CD4-positive, alpha-beta T cell treated with Interleukin-6 for 4 hours (primary cell): Measurements from ENCODE around the gene GPR25.
A peak's percentile ranks its signal among the peaks of the same experiment; 100 is the strongest.
"Not testable (repeated sequence)": the region's sequence is repeated elsewhere in the genome, so short reads cannot be mapped to it uniquely, and the experiment has no call there.

Experiments used
- DNase-seq: peaks from one replicate; pipeline ENCODE4 v3.0.0-alpha.2; 2020; ENCODE audit warnings: mixed read lengths

Gene GPR25

DNA sequence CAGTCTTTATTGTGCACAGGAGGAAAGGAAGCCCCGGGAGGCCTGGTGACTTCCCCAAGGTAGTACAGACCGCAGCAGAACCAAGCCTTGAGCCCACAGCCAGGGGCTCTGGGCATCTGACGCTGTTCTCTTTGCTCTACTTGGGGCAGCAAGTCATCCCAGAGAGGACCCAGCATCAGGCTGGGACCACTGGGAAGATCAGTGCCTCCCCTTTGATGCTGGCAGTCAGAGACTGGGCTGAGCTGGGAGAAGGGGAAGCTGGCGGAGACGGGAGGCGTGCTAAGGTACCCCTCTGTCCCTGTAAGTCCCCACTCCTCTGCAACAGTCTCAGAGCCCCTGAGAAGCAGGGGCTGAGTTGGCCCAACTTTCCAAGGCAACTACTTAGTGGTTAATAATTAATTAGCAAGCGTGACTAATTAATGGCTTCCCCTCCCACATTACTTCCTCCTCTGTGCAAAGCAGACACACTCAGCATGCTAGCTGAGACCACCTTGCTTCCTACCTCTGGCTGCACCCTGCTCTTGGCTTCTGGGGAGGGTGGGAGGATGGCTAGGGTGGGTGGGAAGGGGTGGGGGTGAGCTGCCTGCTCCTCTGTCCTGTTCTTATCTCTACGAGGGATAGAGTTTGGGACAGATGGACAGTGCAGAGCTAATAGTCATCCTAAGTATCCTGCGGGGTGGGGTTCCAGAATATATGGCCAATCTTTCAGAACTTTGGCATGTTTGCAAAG is 23.2 kb downstream of the GPR25 start:
- no peak for DNase-seq

DNA sequence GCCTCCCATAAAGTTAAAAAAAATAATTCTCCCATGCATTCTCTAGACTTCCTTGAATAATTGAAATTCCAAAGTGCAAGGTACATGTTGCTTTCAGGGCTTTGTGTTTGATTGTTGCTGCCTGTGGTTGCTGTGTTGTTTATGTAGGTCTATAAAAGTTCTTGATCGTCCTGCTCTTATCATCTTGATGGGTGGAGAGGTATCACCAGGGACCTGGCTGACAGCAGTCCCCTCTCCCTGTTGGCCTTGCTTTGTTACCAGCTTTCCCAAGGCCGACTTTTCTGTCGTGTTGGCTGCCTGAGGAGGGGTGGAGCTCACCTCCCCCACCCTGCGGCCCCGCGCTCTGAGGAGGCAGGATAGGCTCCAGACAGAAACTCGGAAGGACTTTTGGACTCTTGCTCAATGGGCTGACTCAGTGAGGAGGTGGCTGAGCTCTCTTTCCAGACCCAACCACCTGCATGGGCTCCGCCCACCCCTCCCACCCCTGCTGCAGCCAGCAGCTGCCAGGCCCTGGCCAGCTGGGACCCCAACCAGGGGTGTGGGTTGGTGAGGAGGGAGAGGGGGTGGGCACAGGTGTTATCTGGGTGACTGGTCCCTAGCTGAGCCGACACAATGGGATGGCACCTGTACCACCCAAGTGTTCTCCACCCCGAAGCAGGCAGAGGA is 23.9 kb downstream of the GPR25 start:
- no peak for DNase-seq

DNA sequence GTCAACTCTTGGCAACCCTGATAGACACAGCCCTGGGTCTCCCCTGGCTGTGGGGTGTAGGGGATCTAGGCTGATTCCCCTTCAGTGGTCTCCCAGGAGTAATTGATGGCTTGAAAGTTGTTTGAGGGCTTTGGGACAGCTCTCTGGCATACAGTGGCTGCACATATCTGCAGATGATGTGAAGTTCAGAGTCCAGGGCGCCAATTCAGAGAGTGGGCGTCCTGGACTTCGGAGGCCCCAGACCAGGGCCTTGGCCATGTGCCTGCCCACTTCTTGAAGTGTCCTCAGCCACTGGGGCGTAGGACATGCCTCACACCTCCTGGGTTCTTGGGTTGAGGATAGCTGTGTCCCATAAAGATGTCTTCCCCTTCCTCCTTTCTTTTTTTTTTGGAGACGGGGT is 24.5 kb downstream of the GPR25 start:
- no peak for DNase-seq

DNA sequence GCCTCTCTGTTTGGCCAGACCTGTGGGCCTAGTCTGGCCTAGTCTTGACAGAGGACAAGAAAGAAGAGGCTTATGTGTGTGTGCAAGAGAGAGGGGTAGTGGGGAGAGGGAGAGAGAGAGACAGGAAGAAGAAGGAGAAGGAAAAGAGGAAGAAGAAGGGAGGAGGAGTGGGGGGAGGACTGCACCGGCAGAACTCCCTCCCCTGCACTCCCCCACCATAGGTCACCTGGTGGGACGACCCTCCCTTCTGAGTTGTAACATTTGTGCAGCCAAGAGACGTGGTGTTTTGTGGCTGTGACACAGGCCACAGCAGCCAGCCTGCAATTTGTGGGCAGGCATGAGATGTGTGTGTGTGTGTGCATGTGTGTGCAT is 26.2 kb downstream of the GPR25 start:
- no peak for DNase-seq

DNA sequence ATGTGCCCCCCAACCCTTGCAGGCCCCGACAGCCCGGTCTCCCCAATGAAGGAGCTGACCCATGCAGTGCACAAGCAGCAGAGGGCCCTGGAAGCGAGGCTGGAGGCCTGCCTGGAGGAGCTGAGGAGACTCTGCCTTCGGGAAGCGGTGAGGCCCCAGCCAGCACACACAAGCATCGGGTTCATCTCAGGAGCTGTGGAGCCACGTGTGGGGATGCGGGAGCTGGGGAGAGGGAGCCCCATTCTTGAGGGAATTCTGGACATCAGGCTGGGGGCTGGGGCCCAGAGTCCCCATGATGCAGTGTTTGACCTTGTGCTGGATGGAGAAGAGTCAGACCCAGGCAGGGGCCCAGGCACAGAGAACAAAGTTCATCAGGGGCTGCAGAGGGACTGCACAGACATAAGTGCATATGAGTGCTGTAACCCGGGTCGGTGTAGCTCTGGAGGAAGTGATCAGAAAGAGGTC is 26.7 kb downstream of the GPR25 start:
- no peak for DNase-seq

DNA sequence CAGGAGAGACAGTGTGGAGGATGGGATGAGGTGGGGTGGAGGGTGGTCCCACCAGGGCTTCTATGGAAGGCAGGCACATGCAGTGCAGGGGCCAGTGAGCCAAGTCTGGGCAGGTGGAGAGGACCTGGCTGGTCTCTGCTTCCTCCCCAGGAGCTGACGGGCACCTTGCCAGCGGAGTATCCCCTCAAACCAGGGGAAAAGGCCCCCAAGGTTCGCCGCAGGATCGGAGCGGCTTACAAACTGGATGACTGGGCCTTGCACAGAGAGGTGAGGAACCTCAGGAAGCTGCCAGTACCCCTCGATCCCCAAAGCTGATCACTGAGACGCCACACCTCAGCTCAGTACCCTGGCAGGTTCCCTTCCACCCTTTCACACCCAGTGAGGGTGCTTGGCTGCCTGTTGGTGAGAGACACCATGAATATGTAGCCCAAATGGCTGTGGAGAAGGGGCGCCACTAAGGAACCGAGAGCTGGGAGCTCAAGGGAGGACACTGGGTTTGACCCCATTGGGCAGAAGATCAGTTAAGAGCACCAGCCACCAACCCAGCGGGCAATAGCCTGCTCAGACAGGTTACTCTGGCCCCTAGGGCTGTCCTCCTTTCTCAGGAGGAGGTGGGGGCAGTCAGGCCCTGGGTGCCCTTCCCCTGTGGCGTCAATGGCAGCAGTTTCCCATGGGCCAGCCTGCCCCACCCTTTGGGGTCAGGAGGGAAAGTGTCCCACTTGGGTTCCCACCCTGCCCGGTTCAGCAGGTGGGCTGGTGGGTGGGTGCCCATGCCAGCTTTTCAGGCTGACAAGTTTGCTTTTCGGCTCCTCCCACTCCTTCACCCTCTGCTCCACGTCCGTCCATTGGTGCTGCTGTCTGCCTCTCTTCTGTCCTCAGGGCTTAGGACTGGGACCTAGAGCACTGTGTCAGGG is 27.4 kb downstream of the GPR25 start:
- DNase-seq: no peak

DNA sequence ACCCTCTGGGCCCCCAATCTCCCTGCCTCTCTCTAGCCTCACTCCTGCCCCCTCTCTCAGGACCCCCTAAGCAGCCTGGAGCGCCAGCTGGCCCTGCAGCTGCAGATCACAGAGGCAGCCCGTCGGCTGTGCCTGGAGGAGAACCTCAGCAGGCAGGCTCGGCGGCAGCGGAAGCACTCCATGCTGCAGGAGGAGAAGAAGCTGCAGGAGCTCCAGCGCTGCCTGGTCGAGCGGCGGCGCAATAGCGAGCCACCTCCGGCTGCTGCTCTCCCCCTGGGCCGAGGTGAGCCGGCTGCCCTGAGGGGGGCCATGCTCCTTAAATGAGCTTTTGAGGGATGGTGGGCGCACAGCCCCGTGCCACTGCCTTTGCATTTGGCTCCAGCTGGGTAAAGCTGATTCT is 28.1 kb downstream of the GPR25 start:
- DNase-seq: no peak

DNA sequence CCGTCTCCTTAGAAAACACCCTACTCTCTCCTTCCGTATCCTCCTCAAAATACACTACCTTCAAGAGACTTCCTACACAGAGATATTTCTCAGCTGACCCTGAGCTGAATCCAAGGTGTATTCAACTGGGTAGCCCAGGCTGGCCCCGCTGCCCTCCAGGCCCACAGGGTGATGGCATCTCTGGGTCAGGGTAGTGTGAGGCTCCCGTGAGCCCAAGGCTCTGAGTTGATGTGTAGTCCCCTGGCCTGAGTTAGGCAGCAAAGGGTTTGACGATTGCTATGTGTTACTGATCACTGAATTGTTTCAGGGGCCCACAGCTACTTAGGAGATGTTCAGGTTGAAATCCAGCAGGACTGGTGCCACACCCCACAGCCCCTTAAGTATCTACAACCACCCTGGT is 28.6 kb downstream of the GPR25 start:
- DNase-seq: no peak

DNA sequence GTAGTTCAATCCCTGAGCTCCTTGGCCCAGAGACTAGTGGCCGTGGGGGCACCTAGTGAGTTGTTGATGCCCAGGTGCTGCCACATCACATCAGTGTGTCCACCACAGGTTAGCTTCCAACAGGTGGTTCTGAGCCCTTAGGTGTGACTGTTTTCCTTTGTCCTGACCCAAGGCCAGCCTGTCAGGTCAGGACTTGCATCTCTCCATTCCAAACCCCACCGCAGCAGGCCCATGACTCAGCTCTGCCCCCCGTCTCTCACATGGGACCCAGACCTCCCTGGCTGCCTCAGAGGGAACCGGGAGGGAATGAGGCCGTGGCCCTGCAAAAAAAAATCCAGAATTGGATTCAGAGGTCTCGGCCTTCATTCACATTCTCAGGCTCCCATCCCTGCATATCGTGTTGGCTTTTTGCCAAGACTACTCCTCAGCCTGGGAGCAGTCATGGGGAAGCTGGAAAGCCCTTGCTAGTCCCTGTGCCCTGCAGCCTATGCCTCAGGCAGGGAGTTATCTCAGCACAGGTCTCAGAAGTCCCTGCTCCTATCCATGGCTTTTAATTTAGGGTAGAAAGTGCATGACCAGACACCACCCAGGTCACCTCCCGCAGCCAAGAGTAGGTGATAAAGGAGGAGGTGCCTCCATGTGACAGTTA is 29.1 kb downstream of the GPR25 start:
- DNase-seq: no peak

DNA sequence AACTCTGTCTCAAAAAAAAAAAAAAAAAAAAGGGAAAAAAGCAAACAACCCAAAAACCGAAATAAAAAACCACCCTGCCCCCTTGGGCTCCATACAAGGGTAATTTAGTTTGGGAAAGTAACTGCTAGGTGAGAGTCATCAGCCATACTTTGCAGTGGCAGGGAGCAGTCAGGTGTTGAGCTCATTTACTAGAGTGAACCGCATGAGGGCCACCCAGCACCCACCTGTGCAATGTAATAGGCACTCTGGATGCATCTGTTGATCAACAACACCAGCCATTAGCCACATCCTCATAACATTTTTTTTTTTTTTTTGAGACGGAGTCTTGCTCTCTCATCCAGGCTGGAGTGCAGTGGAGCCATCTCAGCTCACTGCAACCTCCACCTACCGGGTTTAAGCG is 31.0 kb downstream of the GPR25 start:
- peak; percentile 35 for DNase-seq

DNA sequence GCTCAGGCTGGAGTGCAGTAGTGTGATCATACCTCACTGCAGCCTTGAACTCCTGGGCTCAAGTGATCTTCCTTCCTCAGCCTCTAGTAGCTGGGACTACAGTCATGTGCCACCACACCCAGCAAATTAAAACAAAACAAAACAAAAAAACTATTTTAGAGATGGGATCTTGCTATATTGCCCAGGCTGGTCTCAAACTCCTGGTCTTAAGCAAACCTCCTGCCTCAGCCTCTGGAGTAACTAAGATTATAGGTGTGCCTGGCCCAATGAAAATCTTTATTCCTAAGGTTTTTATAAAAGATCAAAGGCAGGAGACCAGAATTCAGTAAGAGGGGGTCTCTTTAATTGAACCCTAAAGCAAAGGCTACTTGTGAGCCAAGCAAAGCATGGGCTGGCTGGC is 32.0 kb downstream of the GPR25 start:
- DNase-seq: no peak

DNA sequence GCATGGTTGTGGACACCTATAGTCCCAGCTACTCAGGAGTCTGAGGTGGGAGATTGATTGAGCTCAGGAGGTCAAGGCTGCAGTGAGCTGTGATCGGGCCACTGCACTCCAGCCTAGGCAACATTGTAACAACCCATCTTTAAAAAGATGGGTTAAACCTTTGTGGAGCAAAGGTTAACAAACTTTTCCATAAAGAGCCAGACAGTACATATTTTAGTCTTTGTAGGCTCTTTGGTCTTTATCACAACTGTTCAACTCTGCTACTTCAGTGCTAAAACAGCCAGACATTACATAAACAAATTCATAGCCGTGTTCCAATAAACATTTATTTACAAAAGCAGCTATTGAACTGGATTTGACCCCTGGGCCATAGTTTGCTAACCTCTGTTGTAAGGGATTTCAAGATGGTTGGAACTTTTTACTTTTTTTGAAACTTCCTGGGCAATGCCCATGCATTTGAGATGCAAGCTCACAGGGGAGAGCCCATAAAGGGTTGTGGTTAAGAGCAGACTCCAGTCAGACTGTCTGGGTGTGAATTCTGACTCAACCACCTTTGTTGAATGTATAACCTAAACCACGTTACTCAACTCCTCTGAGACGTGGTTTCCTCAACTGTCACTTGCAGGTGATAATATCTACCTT is 32.8 kb downstream of the GPR25 start:
- DNase-seq: peak; percentile 56

DNA sequence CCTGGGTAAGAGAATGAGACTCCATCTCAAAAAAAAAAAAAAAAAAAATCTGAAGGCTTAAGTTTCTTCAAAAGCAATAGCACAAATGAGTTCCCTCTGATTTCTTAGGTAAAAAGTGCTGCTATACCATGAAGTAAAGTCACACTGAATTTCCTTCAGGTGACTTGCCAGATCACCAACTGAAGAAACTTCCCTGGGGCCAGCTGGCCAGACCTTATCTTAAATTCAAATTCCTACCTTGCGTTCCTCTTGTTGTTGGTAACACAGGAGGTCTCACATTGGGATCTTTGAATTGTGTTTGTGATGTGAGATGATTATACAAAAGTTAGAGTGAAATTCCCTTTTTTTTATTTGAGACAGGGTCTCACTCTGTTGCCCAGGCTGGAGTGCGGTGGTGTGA is 33.7 kb downstream of the GPR25 start:
- DNase-seq: no peak

DNA sequence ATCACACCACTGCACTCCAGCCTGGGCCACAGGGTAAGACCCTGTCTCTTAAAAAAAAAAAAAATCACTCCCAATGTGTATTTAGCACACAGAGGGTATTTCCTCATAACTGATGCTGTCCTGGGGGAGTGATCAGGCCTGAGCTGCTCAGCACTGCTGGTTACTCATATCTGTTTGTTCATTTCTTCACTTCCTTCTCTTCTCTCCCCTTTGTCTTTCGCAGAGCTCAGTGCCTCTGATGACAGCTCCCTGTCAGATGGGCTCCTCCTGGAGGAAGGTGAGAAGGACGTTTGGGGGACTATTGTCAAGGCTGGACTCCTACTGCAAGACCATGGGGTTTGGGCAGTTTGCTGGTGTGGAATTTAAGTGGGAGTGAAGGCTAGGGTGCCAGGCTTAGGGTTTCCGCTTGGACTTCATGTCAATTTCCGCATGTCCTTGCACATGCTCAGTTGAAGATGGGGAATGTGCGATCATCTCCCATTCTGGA is 34.9 kb downstream of the GPR25 start:
- DNase-seq: no peak

DNA sequence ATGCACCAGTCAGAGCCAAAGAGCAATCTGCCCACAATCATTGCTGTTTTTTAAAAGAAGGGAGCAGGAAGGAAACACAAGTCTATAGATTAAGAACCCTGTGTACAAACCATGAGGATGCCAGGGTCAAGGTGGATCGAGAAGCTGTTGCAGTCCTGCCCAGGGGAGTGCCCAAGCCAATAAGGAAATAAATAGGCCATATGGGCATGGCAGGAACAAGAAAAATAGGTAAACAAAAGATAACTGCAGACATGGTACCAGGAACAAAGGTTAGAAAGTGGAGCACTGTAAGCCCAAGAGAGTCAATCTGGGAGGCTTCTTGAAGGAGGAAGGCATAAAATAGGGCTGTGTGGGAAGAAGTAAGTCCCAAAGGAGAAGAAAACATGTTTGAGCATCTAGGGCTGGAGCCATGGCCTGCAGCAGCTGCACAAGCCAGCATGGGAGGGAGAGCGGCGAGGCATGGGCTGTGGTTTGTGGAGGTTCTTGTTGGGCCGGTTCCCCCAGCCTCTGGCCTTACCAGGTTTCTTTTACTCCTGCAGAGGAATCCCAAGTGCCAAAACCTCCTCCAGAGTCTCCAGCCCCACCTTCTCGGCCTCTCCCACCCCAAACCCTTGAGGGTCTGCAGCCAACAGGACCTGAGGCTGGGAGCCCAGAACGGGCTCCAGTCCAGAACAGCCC is 35.5 kb downstream of the GPR25 start:
- no peak for DNase-seq

DNA sequence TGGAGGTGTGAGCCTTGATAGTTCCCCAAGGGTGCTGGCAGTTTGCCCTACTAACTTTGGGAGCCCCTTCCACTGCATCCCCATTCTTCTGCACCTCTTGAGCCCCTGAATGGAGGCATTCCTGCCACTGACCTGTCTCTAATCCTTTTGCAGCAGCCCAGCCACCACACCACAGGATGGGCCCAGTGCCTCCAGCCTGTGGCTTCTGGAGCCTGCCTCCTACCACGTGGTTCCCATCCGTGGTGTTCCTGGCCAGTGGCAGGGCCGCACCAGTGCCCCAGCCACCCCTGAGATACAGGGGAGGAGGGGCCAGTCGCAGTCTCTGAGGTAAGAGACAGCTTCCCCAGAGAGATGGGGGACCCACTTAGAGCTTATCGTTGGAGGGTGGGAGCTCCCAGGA is 36.3 kb downstream of the GPR25 start:
- DNase-seq: no peak

DNA sequence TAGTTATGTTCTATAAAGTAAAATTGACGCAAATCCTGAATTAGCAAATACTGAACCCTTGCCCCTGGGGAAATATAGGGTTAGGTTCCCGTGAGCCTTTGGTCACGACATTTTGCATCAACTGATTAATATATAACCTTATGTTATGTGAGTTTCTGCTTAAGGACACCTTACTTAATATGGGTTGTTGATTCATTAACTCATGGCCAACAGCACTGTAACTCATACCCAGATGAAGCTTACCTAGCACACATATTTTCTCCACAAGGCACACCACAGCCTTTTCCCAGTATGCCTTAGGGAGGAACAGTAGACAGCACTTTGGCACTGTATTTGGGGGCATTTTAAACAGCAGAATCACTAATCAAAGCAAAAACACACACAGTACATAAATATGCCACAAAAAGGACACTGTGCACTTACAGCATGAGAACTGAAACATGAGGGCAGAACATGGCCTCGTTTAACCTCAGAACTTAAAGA is 37.0 kb downstream of the GPR25 start:
- no peak for DNase-seq

DNA sequence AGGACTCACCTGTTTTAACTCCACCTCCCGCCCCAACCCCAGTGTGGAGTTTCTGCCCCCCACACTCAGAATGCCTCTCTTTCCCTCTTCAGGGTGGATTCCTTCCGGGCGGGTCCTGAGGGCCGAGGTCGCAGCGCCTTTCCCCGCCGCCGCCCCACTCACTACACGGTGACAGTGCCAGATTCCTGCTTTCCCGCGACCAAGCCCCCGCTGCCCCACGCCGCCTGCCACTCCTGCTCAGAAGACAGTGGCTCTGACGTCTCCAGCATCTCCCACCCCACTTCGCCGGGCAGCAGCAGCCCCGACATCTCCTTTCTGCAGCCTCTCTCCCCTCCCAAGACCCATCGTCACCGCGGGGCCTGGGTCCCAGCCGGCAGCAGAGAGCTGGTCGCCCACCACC is 38.6 kb downstream of the GPR25 start:
- DNase-seq: no peak

DNA sequence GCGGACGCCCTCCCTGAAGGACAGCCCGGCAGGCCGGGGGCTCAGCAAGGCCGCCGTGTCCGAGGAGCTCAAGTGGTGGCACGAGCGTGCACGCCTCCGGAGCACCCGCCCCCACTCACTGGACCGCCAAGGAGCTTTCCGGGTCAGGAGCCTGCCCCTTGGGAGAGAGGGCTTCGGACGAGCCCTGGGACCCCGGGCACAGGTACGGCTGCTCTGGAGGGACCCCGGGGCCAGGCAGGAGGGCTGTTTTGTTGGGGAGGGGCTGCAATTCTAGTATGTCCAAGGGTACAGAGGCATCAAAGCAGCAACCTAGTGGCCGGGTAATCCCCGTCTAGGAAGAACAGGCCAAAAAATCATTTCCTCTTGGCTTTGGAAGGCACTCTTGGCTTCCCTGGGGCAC is 39.2 kb downstream of the GPR25 start:
- DNase-seq: not testable (repeated sequence)

DNA sequence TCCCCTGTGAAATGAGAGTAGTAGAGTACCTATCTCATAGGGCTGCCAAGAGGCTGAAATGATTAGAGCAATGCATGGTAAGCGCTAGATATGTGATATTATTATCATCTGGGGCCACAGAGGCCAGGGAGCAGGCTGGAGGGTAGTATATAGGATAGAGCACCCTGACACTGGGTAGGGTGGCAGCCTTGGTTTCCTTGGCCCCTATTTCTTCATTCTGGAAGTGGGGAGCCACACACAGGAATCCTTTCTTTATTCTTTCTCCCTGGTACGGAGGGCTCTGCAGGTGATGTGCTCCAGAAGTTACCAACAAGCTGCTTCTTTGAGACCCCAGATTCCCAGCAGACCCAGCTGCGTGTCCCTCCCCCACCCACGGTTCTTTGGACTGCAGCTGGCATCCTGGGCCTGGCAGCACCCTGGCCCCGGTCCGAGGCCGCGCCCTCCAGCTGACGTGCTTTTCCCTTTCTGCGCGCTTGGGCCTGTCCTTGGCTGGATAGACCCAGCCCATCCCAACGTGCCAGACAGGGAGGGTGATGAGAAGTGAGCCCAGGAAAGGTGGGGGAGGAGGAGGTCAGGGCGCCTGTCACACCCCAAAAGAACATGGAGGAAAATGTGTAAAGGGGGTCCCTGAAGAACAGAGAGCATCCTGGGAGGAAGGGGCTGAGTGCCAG is 40.1 kb downstream of the GPR25 start:
- DNase-seq: no peak

DNA sequence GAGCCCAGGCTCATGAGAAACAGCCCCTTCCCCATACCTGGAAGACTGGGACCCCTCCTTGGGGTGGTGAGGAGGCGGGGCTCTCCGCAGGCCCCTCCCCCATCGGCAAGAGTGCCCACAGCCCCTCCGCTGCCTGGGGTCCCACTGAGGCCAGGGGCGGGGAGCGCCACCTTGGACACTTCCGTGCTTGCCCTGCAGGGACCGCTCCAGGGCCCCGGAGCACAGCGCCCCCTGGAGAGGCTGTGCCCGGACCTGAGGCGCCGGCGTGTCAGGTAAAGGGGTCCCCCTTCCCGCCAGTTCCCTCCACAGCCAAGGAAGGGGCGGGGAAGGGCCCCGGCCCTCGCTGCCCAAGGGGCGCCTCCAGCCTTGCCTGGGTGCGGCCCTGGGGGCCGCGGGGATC is 43.4 kb downstream of the GPR25 start:
- no peak for DNase-seq
